ENCODE results near the gene DLL4.

The DLL4 gene

GRCh38 chr15:40929660-40930429 lies 705 bp downstream of the DLL4 start:
- Histone ChIP-seq H3K9me2 (replicated peaks; ENCODE audit: control insufficient read depth, low read length) (no peaks in the 10 kb centered on the region), H3K36me3 (ENCODE audit: control insufficient read depth, low read length) (no peaks in the 10 kb centered on the region), H3K9me3 (ENCODE audit: control insufficient read depth, insufficient read depth, low read length) (no peaks in the 10 kb centered on the region), H3K27ac (ENCODE audit: low read depth, low read length) (no peak overlapping the region), H3F3A (ENCODE audit: control insufficient read depth, insufficient read depth) (no peaks in the 10 kb centered on the region), H3K4me2 (ENCODE audit: low read length) (peak overlapping the region; percentile 74), H3K79me2 (ENCODE audit: control insufficient read depth, low read length) (no peaks in the 10 kb centered on the region), H3K27me3 (ENCODE audit: control insufficient read depth, low read length) (peaks cover 70% of the 10 kb centered on the region), H4K20me1 (ENCODE audit: control insufficient read depth, insufficient read depth, low read depth, low read length) (no peaks in the 10 kb centered on the region; the same call in 1 of the 2 replicates), H3K4me1 (ENCODE audit: control insufficient read depth, low read length) (peaks cover 57% of the 10 kb centered on the region), H3K4me3 (ENCODE audit: low read length) (peak overlapping the region; percentile 61)
- TF ChIP-seq EZH2phosphoT487 (IDR thresholded peaks at IDR 0.05; ENCODE audit: borderline replicate concordance, low read length) (no peak), CTCF (IDR thresholded peaks at IDR 0.05; ENCODE audit: low read depth, low read length, poor library complexity, severe bottlenecking) (no peak)

GRCh38 chr15:40930430-40931299 lies 1.5 kb downstream of the DLL4 start:
- H3K4me2 ChIP-seq (ENCODE audit: low read length), result peak overlapping the region; percentile 74
- no peaks in the 10 kb centered on the region for H3K9me3 ChIP-seq (ENCODE audit: control insufficient read depth, insufficient read depth, low read length)
- H3K27ac ChIP-seq (ENCODE audit: low read depth, low read length), result no peak overlapping the region
- H3K36me3 ChIP-seq (ENCODE audit: control insufficient read depth, low read length), result no peaks in the 10 kb centered on the region
- H3K4me3 ChIP-seq (ENCODE audit: low read length), result peak overlapping the region; percentile 61
- H4K20me1 ChIP-seq (ENCODE audit: control insufficient read depth, insufficient read depth, low read depth, low read length), result no peaks in the 10 kb centered on the region; the same call in 1 of the 2 replicates
- no peaks in the 10 kb centered on the region for H3K79me2 ChIP-seq (ENCODE audit: control insufficient read depth, low read length)
- peaks cover 56% of the 10 kb centered on the region for H3K4me1 ChIP-seq (ENCODE audit: control insufficient read depth, low read length)
- peaks cover 62% of the 10 kb centered on the region for H3K27me3 ChIP-seq (ENCODE audit: control insufficient read depth, low read length)
- no peaks in the 10 kb centered on the region for H3F3A ChIP-seq (ENCODE audit: control insufficient read depth, insufficient read depth)
- TF ChIP-seq EZH2phosphoT487 (IDR thresholded peaks at IDR 0.05; ENCODE audit: borderline replicate concordance, low read length) (peak; percentile 71; the same call in 1 of the 2 replicates), CTCF (IDR thresholded peaks at IDR 0.05; ENCODE audit: low read depth, low read length, poor library complexity, severe bottlenecking) (peak; percentile 96)
- no peaks in the 10 kb centered on the region for H3K9me2 ChIP-seq (replicated peaks; ENCODE audit: control insufficient read depth, low read length)

- Histone ChIP-seq H3K27me3 (ENCODE audit: control insufficient read depth, low read length) (peaks cover 54% of the 10 kb centered on the region), H3F3A (ENCODE audit: control insufficient read depth, insufficient read depth) (no peaks in the 10 kb centered on the region), H3K4me3 (ENCODE audit: low read length) (no peak overlapping the region), H3K9me2 (replicated peaks; ENCODE audit: control insufficient read depth, low read length) (no peaks in the 10 kb centered on the region), H3K79me2 (ENCODE audit: control insufficient read depth, low read length) (no peaks in the 10 kb centered on the region), H3K4me2 (ENCODE audit: low read length) (no peak overlapping the region), H3K36me3 (ENCODE audit: control insufficient read depth, low read length) (no peaks in the 10 kb centered on the region), H4K20me1 (ENCODE audit: control insufficient read depth, insufficient read depth, low read depth, low read length) (no peaks in the 10 kb centered on the region; the same call in 1 of the 2 replicates), H3K27ac (ENCODE audit: low read depth, low read length) (no peak overlapping the region), H3K4me1 (ENCODE audit: control insufficient read depth, low read length) (peaks cover 48% of the 10 kb centered on the region), H3K9me3 (ENCODE audit: control insufficient read depth, insufficient read depth, low read length) (no peaks in the 10 kb centered on the region)
- TF ChIP-seq EZH2phosphoT487 (IDR thresholded peaks at IDR 0.05; ENCODE audit: borderline replicate concordance, low read length) (no peak), CTCF (IDR thresholded peaks at IDR 0.05; ENCODE audit: low read depth, low read length, poor library complexity, severe bottlenecking) (no peak)
Observed at GRCh38 chr15:40931300-40932142, 2.4 kb downstream of the DLL4 start.
